KBM-7 (cell line): ENCODE results near the gene TRMU.

Experiments
- DNase-seq: peaks from one replicate; pipeline ENCODE4 v3.0.0-alpha.2; 2015
- in situ Hi-C: fragments of 300-500 bp; cut with MboI; formaldehyde crosslinking; loops from 2 replicates; pipeline ENCODE4 v1.14.3; 2020; ENCODE audit warnings: low sequenced_read_pairs, low pct_unique_long_range_greater_than_20kb, mixed read lengths

Gene TRMU, protein sequence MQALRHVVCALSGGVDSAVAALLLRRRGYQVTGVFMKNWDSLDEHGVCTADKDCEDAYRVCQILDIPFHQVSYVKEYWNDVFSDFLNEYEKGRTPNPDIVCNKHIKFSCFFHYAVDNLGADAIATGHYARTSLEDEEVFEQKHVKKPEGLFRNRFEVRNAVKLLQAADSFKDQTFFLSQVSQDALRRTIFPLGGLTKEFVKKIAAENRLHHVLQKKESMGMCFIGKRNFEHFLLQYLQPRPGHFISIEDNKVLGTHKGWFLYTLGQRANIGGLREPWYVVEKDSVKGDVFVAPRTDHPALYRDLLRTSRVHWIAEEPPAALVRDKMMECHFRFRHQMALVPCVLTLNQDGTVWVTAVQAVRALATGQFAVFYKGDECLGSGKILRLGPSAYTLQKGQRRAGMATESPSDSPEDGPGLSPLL

DNA sequence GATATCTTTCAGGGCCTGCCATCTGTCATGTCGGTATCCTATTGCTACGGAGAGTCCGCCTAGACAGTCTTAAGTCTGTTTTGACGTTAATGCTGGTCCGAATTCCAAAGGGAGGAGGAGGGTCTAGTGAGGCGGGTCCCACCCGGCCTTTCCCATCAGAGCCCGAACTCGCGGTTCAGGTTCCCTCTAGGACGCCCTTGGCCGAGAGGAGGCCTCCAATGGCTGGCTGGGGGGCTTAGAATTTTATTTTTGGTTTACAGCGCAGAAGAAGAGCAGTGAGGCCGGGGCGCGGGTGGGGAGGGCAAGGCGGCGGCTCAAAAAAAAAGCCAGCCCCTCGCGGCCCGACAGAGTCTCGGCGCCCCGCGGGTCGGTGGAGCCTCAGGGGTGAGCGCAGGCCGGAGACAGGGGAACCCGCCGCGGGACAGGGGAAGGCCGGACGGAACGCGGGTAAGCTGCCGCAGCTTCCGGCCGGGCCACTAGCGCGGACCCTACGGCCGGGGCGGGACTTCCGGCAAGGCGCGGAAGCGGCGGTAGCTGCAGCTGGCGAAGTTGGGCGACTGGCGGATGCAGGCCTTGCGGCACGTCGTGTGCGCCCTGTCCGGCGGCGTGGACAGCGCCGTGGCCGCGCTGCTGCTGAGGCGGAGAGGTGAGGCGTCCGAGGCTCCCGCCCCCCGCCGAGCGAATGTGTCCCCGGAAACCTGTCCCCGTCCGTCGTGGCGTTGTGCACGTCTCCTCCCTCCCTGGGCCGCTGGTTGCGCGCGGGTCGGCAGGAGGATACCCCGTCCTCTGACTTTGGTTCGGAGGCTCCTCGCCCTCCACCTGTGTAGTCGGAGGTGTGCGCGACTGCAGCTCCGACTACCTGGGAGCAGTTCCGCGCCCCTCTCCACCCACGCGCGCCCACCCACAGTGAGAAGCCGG lies at the start of gene TRMU:
TSS of gene TRMU (plus strand) at position 514 of the 918 bp plus-strand sequence. CDS start at position 565, 51 bp downstream.
- DNase-seq: peak; percentile 84
- in situ Hi-C loops: no loop called here

DNA sequence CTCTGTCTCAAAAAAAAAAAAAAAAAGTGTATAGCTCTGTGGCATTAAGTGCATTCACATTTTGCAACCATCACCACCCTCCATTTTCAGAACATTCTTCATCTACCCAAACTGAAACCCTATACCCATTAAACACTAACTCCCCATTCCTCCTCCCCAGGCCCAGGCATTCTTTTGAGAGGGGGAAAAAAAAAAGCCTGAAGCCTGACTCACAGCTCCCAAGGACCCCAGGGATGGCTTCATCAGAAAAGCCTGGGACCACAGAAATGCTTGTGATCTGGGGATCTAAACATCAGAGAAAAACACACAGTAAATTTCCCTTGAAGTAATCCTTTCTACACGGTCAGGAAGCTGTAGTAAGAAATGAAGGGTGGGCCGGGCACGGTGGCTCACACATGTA lies 49.5 kb upstream of the TRMU start:
- in situ Hi-C loops: no loop called here
- DNase-seq: no peak

DNA sequence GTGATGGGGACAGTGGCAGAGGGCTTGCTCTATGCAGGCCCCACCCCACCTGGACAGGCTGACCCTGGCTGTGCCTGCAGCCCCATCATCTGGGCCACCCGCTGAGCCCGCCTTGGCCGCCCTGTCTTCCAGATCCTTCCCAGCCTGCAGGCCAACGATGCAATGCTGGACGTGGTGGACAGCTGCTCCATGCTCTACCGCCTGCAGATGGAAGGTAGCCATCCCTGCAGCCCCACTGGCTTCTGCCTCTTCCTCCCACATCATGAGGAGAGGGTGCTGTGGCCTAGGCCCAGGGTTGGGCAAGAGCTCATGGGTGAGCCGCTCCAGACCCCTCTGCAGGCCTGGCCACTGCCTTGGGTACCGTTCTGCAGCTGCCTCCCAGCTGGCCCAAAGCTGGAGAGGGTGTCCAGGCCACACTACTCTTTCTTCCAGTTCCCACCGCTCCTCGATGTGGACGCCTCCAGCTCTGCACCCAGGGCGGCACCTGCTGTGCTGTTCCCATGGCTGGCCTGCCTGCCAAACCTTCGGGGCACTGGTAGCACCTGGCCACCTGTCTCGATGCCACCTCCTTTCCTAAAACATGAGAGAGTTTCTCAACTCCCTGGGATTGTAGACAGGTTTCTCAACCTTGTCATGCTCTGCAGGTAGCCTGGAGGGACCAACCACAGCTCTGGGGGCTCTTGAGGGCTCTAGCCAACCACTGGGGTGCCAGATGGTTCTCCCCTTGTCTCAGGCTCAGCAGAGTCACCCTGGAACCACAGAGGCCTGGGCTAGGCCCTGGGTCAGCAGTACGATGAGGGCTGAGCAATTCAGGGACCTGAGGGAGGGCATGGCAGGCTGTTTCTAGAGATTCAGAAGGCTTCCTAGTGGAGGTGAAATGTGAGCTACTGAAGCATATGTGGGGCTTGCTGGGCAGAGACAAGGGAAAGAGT lies 48.3 kb upstream of the TRMU start:
- DNase-seq: no peak

DNA sequence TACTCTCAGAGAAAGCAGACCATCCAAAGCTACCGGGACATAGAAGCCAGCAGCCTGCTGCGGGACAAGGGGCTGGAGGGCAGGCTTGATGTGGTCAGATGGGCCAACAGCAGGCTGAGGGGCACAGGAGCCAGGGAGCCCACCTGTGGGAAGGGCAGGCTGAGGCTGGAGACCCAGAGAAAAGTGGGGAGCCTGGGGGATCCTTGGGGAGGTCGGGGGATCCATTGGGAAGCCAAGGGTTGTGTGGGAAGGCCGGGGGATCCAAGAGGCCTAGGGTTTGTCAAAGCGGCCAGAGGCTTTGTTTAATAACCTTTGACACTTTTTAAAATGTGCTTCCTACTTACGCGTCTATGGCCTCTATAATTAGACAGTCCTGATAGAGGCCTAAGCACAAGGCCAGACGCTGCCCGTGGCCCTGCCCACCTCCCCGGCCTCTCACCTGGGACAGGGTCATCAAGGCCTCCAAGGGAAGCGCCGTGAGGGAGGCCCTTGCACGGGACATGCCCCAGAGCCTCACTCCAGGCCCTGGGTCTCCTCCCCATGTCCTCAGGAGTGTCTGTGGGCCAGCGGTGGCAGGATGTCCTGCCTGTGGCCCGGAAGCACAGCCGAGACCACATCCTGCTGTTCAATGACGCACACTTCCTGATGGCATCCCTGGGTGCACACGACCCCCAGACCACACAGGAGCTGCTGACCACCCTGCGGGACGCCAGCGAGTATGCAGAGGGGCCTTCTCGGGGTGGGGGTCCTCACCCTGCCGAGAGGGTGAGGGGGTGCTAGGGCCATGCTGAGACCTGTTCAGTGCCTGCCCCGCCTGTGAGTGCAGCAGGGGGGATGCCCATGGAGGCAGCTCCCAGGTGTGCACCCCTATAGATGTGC lies 47.4 kb upstream of the TRMU start:
- in situ Hi-C loops: no loop called here
- peak; percentile 82 for DNase-seq

More for the DNA sequence above, 48.3 kb upstream of the TRMU start:
- in situ Hi-C loops: no loop called here

DNA sequence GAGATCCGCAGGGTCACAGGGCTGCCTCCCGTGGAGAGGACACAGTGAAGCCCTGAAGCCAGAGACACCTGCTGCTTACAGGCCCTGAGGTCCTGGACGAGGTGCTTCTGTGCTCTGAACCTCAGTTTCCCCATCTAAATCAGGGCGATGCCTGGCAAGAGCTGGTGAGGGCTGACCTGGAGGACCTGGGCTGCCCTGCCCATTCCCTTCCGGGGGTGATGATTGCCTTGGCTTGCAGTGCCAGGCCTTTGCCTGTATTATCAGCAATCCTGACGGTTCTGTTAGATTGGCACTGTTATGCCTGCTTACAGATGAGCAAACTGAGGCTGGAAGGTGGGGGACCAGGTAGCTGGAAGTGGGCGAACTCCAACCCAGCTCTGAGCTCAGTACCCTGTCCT lies 46.7 kb upstream of the TRMU start:
- no peak for DNase-seq
- in situ Hi-C loops: no loop called here

DNA sequence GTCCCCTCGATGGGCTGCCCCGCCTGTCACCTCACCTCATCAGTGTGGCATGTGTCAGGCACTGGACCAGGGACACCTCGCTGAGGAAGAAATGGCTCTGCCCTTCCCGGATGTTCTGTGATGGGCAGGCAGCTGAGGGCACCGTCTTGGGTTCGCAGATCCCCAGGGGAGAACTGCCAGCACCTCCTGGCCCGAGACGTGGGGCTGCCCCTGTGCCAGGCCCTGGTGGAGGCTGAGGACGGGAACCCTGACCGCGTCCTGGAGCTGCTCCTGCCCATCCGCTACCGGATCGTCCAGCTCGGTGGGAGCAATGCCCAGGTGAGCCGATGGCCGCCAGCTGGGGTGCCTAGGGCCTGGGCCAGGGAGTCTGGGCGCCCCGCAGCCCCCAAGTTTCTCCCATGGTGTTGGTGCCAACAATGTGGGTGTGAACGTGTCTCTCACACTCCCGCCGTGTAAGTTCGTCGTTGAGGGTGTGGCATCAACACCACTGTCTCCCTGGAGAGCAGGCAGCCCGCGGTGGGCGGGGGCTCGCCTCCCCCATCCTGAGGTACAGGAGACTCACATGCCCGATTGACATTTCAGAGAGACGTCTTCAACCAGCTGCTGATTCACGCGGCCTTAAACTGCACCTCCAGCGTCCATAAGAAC lies 46.1 kb upstream of the TRMU start:
- DNase-seq: no peak
- in situ Hi-C loops: no loop called here

DNA sequence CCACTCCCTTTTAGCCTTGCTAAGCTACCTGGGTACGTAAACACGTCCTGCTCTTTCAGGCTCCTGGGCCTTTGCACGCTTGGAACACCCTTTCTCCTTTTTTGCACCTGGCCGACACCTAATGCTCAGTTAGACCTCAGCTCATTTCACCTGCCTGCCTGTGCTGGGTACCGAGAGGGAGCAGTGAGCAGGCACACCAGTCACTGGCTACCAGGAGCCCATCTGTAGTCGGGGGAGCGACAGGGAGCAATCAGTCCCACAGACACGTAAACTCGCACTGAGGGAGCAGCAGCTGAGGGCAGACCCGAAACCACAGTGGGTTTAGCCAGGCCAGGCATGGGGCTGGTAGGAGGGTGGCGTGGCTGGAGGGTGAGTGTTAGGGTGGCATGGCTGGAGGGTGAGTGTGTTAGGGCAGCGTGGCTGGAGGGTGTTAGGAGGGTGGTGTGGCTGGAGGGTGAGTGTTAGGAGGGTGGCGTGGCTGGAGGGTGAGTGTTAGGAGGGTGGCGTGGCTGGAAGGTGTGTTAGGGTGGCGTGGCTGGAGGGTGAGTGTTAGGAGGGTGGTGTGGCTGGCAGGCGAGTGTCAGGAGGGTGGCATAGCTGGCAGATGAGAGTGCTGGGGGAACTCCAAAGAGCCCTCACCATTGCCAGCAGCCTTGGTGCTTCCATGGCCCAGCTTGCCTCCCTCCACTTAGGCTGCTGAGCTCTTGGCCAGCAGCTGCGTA lies 45.2 kb upstream of the TRMU start:
- in situ Hi-C loops: no loop called here

DNA sequence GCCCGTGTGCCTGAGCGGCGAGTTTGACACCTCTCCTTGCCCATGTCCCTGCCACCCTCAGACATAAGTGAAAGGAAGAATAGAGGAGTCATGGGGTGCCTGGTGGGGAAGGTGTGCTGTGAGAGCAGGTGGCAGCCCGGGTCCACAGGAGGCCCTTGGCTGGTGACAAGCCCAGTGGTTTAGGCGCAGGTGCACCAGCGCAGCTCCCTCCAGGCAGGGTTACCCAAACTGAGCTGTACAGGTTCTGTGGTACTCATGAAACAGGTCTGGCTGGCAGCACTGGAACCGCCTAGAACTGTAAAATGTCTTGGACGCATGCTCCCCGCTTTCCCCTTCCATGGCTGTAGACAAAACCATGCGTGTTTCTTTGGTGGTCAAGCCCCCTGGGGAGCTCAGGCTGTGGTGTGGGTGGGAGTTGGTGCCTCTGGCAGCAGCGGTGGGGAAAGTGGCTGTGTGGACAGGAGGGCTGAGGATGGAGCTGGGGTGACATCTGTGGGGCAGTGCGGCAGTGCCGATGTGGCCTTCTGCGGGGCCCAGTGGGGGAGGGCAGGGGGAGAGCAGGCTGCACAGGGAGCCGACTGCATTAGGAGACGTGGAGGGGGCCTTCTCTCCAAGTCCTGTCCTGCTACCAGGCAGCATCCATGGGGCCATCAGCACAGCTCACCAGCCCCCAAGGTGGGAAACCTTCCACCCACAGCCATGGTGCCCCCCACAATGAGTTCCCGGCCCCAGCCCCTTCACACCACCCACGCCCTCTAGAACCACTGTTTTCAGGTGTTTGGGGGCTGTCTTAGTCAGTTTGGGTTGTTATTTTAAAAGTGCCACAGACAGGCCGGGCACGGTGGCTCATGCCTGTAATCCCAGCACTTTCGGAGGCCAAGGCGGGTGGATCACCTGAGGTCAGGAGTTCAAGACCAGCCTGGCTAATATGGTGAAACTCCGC lies 44.4 kb upstream of the TRMU start:
- no peak for DNase-seq
- in situ Hi-C loops: no loop called here

More for the DNA sequence above, 45.2 kb upstream of the TRMU start:
- no peak for DNase-seq

DNA sequence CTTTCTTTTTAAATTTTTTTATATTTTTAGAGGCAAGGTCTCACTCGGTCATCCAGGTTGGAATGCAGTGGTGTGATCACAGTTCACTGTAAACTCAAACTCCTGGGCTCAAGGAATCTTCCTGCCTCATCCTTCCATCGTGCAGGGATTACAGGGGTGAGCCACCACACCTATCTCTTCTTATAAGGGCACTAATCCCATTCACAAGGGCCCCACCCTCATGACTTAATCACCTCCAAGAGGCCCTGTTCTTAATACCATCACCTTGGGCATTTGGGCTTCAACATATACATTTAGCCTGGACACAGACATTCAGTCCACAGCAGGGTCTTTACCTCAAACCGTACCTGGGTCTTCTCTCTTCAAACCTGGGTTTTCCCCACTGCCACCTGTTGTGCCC lies 43.3 kb upstream of the TRMU start:
- in situ Hi-C loops: no loop called here

DNA sequence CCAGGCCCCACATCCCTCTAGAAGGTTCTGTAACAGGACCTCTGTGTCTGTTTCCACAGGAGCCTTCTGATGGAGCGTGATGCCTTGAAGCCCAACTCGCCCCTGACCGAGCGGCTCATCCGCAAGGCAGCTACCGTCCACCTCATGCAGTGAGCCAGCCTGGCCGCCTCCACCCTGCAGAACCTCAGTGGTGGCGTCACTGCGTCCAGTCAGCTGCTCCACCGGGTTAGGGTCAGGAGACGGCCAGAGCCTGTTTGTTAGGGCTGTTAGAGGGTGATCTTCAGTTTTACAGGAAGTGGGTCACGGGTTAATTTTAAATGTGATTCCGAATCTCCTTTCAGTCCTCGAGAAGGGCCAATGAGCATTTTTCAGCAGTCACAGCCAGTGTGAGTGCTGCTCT lies 42.8 kb upstream of the TRMU start:
- DNase-seq: no peak
- in situ Hi-C loops: no loop called here

More for the DNA sequence above, 43.3 kb upstream of the TRMU start:
- DNase-seq: no peak

DNA sequence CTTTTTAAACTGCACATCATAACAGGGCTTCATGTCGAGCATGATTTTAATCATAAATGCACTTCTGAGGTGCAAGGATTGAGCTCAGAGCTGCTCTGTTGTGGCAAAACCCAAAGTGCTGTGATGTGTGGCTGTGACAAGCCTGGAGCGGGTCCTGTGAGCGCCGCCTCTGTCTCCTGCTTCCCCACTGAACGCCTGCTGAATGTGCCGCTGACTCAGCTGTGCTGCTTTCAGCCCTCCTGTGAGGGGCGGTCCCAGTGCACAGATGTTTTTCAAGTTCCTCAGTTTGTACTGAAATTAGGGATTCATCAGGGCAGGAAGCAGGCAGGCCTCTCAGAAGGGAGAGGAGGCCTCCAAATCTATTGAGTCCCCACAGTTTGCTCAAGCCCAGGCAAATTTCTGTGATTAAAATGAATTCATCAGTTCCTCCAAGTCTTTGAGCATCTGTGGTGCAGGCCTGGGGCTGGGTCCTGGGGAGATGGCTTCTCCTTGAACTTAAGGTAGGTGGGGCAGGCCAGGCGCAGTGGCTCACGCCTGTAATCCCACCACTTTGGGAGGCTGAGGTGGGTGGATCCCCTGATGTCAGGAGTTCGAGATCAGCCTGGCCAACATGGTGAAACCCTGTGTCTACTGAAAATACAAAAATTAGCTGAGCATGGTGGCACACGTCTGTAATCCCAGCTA lies 41.8 kb upstream of the TRMU start:
- in situ Hi-C loops: no loop called here
- peak; percentile 75 for DNase-seq

DNA sequence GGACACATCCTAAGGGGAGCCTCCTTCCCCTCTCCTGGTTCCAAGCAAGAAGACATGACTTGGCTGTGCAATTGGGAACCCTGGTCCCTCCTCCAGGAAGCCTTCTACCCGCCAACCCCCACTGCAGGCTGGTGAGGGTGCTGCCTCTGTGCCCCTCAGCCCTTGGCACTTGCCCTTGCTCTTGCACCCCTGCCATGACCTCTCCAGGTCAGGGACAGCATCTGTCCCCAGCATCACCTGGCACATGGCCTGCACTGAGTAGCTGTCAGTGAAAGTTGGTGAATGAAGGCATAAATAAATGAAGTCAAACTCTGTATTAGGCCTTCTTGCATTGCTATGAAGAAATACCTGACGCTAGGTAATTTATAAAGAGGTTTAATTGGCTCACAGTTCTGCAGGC lies 40.7 kb upstream of the TRMU start:
- in situ Hi-C loops: no loop called here
- no peak for DNase-seq

DNA sequence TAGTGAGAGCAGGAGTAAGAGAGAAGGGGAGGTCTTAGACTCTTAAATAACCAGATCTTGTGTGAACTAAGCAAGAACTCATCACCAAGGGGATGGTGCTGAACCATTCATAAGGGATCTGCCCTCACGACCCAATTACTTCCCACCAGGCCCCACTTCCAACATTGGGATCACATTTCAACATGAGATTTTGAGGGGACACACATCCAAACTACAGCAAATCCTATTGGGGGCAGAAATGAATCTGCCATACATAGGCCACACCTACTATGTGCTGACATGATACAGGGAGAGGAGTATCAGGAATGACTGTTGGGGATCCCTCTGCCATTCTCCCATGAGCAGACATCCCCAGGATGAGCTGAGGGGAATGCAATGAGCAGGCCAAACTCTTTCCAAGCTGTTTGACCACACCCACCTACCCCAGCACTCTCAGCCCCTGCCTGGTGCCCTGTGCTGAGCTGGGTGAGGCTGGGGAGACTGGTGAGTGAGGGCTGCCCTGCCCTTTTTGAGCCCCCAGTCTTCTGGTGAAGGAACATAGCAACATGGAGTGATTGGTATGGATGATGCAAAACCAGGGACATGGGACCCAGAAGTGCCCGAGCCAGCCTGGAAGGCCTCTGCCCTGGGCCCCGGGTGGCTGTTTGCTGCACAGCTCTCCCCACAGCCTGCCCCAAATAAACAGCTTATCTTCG lies 40.1 kb upstream of the TRMU start:
- DNase-seq: no peak
- in situ Hi-C loops: no loop called here

DNA sequence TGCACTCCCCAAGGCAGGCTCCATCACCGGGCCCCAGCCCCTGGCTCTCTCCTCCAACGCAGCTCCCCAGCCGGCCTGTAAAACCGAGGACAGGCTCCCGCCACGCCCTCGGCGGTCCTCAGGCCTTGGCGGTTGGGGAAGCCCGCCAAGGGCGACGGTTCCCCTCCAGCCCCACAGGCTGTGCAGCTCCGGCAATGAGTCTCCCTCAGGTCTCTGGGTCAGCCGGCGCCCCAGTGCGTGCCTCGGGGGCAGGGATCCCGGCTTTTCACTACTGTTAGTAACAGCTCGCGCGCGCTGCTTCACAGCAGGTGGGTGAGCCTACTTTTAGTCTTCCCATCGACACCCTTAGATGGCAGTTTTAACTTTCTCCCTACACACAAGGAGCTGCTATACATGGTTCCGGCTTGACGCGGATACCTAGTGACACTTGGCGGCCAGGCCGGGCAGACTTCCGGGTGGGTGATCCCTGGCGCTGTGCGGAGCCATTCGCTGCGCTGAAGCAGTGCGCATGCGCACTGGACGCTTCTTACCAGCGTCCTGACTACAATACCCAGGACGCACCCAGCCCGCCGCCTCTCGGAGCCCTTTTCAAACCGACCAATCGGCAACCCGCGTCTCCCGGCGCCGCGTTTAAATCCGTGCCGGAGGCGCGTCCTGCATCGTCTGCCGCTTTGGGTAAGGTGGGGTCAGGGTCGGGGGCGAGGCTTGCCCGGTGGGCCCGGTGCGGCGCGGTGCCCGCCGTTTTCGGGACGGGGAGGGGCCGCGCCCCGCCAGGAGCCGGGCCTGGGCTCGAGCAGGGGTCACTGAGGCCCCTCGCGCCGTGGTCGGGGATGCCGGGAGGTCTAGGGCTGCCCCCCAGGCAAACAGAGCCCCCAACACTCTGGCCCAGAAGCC lies 39.0 kb upstream of the TRMU start, which contains the start of gene GTSE1:
TSS of gene GTSE1 (plus strand) at position 614 of the 894 bp plus-strand sequence. CDS start 531 bp downstream, outside the sequence.
- peak; percentile 98 for DNase-seq
- in situ Hi-C loops: no loop called here
